IPS DF 19.7 (cell line): ENCODE results near the gene SLC46A3.
"Not testable (repeated sequence)": the region's sequence is repeated elsewhere in the genome, so short reads cannot be mapped to it uniquely, and the experiment has no call there.

Experiments
- DNase-seq: peaks from one replicate; pipeline ENCODE4 v3.0.0-alpha.2; 2013; ENCODE audit warnings: low read depth, low spot score

SLC46A3 gene, protein sequence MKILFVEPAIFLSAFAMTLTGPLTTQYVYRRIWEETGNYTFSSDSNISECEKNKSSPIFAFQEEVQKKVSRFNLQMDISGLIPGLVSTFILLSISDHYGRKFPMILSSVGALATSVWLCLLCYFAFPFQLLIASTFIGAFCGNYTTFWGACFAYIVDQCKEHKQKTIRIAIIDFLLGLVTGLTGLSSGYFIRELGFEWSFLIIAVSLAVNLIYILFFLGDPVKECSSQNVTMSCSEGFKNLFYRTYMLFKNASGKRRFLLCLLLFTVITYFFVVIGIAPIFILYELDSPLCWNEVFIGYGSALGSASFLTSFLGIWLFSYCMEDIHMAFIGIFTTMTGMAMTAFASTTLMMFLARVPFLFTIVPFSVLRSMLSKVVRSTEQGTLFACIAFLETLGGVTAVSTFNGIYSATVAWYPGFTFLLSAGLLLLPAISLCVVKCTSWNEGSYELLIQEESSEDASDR

GRCh38 chr13:28718543-28719226, at the start of gene SLC46A3:
SLC46A3 (minus strand) TSS chr13:28718970; CDS start chr13:28717998, 972 bp downstream.
- peak; percentile 84 for DNase-seq

DNA sequence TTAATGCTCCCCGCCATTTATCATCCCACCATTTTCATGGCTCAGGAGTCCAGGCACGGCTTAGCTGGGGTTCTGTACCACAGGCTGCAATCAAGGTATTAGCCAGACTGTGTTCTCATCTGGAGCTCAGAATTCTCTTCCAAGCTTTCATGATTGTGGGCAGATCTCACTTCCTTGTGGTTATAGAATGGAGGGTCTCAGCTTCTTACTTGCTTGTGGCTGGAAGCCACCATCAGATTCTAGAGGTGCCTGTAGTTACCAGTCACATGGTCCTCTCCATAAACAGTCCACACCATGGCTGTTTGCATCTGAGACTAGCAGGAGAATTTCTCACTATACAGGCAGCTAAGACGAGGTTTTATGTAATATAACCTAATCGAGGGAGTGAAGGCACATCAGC, 45.1 kb upstream of the SLC46A3 start:
- no peak for DNase-seq

GRCh38 chr13:28761586-28761985, 42.8 kb upstream of the SLC46A3 start:
- DNase-seq: no peak

GRCh38 chr13:28755546-28755870, 36.7 kb upstream of the SLC46A3 start:
- no peak for DNase-seq

- DNase-seq: no peak
These were observed 36.2 kb upstream of the SLC46A3 start for GRCh38 chr13:28754698-28755545.

- DNase-seq: no peak
These were observed 35.2 kb upstream of the SLC46A3 start for GRCh38 chr13:28753946-28754345.

GRCh38 chr13:28753208-28753892, 34.6 kb upstream of the SLC46A3 start:
- peak; percentile 74 for DNase-seq

DNA sequence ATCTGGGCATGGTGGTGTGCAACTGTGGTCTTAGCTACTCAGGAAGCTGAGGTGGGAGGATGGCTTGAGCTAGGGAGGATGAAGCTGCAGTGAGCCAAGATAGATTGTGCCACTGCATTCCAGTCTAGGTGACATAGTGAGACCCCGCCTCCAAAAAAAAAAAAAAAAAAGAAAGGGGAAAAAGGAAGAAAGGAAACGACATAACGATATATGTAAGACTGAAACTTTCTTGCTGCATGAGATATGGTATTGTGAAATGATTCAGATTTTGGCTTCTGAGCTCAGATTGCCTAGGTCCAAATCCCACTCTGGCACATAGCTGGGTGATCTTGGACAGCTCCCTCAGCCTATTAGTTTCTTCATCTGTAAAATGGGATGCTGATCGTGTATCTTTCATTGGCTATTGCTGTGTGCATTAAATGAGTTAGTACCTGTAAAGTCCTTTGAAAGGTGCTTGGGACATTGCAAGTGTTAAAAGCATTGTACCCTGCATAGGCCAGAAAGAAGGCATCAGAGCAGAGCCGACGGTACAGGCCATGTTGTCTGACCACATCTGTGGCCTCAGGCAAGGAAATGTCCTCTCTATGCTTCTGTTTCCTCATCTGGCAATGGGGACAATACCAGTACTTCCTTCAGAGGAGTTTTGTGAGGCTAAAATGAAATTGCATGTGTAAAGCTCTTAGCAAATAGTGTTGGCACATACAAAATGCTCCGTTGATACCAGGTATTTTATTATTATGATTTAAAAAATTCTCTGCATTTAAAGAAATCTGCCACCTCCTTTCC, 32.6 kb upstream of the SLC46A3 start:
- no peak for DNase-seq

- DNase-seq: no peak
These were observed 31.6 kb upstream of the SLC46A3 start for GRCh38 chr13:28750187-28751045.

DNA sequence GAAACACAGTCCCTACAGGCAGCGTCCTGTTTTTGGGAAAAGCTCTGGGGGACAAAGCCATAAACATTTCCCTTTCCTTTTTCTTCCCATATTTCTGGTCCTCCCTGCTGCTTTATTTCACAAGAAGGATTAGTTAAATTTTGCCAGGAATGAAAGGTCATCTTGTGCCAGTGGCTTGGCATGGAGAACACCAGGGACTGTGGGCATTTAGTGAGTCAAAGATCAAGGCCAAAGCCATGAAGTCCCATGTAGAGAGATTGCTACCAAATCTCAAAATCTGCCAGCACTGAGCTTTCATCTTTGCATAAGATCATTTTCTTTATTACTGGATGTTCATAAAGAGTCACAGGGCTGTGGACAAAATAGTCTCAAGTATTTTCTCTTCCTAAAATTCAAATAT, 29.1 kb upstream of the SLC46A3 start:
- no peak for DNase-seq

DNA sequence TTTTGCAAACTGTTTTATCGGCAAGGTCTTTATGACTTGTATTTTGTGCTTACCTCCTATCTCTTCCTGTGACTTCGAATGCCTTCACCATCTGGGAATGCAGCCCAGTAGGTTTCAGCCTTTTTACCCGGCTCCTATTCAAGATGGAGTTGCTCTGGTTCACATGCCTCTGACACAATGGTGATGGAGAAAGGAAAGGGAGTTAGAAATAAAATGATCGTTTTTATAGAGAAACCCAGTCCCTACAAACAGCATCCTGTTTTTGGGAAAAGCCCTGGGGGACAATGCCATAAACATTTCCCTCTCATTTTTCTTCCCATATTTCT, 27.5 kb upstream of the SLC46A3 start:
- DNase-seq: no peak

- no peak for DNase-seq
These were observed 25.9 kb upstream of the SLC46A3 start for GRCh38 chr13:28744656-28745055.

GRCh38 chr13:28744091-28744536, 25.3 kb upstream of the SLC46A3 start:
- DNase-seq: no peak

- no peak for DNase-seq
These were observed 24.8 kb upstream of the SLC46A3 start for GRCh38 chr13:28743499-28744083.

- no peak for DNase-seq
These were observed 24.2 kb upstream of the SLC46A3 start for GRCh38 chr13:28743020-28743419.

- not testable (repeated sequence) for DNase-seq
These were observed 23.7 kb upstream of the SLC46A3 start for GRCh38 chr13:28742445-28742844.

- no peak for DNase-seq
These were observed 22.3 kb upstream of the SLC46A3 start for GRCh38 chr13:28741084-28741491.

- DNase-seq: no peak
These were observed 20.6 kb upstream of the SLC46A3 start for GRCh38 chr13:28739376-28739775.

DNA sequence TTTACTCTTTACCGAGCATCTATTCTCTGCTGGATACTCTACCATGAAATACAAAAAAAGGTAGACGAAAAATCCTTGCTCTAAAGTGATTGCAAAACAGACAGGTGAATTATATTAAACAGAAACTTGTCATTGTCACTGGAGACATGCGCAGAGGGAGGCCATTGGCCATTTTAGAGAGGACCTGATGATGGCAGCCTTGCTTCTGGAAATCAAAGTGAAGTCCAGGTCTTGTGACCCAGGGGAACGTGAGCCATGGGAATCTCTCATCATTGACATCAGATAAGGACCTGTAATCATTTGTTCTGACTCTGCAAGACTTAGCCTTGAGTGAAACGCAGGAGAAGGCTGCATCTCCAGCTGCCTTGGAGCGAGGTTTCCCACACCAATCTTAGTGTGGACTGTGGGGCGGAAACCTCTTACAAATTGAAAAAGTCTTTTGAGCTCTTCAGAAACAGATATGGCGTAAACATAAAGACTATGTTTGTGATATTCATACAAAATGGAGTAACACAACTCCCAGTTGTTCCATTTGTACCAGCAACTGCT, 16.8 kb upstream of the SLC46A3 start:
- no peak for DNase-seq
